ENCODE data around the gene OR1C1.

DNA sequence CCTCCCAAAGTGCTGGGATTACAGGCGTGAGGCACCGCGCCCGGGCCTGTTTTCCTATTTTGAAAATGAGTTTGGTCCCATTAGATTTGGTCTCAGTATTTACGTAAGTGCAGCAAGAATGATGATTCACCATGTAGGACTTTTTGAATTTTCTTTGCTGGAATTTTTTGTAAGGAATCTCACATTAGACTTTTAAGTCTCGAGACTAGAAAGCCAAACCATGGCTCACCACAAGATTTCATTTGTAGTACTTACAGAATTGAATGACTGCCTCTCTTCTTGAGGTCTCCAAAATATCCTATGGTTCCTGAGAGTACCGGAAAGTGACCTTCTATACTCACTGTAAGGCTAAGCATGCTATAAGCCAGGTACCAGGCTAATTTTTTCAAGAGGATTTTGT is 12.7 kb downstream of the OR1C1 start:
- no peak for TF ChIP-seq POLR2A (IDR thresholded peaks at IDR 0.05)
- TF ChIP-seq, protein P1, sequence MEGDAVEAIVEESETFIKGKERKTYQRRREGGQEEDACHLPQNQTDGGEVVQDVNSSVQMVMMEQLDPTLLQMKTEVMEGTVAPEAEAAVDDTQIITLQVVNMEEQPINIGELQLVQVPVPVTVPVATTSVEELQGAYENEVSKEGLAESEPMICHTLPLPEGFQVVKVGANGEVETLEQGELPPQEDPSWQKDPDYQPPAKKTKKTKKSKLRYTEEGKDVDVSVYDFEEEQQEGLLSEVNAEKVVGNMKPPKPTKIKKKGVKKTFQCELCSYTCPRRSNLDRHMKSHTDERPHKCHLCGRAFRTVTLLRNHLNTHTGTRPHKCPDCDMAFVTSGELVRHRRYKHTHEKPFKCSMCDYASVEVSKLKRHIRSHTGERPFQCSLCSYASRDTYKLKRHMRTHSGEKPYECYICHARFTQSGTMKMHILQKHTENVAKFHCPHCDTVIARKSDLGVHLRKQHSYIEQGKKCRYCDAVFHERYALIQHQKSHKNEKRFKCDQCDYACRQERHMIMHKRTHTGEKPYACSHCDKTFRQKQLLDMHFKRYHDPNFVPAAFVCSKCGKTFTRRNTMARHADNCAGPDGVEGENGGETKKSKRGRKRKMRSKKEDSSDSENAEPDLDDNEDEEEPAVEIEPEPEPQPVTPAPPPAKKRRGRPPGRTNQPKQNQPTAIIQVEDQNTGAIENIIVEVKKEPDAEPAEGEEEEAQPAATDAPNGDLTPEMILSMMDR (IDR thresholded peaks at IDR 0.05), result no peak
